Suprapubic skin (tissue), 4 donors: ENCODE results near the gene SSR1.

Experiments
- CTCF ChIP-seq, 2 donors: fragments of 200-600 bp in 1 of 2; fragments of 450-650 bp in 1 of 2; sonication (generic) in 1 of 2; IDR thresholded peaks; one replicate each; pipeline ENCODE4 v1.5.1; 2016 to 2019; ENCODE audit warnings: antibody characterized with exemption in 2 of 2, mild to moderate bottlenecking in 1 of 2, moderate library complexity in 1 of 2
- EP300 ChIP-seq: sonication (generic); formaldehyde crosslinking; IDR thresholded peaks from one replicate; pipeline ENCODE4 v1.6.1; 2017; ENCODE audit warnings: antibody characterized with exemption
- POLR2A ChIP-seq, 2 donors: fragments of 450-650 bp; IDR thresholded peaks; one replicate each; pipeline ENCODE4 v1.6.1; 2017; ENCODE audit warnings: antibody characterized with exemption in 2 of 2, mild to moderate bottlenecking in 2 of 2, moderate library complexity in 2 of 2
- POLR2AphosphoS5 ChIP-seq, 3 donors: sonication (generic); formaldehyde crosslinking; IDR thresholded peaks; one replicate each; pipeline ENCODE4 v1.6.1; 2017; ENCODE audit warnings: antibody characterized with exemption in 3 of 3

- TF ChIP-seq CTCF (IDR thresholded peaks at IDR 0.05) (no peak), POLR2AphosphoS5 (IDR thresholded peaks at IDR 0.05) (no peak), POLR2A (IDR thresholded peaks at IDR 0.05) (no peak), EP300 (no peak)
Measured at GRCh38 chr6:7236306-7237209, 76.4 kb downstream of the SSR1 start.
